ENCODE data around the gene PADI1.

DNA sequence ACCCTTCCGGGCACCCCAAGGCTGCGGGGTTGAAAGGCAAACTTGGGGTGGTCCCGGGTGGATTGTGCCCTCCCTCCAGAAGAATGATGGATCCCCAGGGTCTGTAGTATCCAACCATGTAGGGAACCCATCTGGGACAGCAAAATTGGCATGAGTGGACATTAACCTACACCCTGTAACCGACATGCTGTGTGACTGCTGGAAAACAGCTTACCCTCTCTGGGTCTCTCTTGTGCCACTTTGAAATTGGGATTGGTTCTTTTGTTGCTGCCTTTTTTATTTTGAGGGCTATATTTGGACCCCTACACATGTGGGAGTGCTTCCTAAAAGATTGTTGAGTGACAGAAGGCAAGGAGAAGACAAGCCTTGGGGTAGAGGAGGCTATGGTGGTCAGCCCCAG, 19.5 kb downstream of the PADI1 start:
- TF ChIP-seq, protein P1, sequence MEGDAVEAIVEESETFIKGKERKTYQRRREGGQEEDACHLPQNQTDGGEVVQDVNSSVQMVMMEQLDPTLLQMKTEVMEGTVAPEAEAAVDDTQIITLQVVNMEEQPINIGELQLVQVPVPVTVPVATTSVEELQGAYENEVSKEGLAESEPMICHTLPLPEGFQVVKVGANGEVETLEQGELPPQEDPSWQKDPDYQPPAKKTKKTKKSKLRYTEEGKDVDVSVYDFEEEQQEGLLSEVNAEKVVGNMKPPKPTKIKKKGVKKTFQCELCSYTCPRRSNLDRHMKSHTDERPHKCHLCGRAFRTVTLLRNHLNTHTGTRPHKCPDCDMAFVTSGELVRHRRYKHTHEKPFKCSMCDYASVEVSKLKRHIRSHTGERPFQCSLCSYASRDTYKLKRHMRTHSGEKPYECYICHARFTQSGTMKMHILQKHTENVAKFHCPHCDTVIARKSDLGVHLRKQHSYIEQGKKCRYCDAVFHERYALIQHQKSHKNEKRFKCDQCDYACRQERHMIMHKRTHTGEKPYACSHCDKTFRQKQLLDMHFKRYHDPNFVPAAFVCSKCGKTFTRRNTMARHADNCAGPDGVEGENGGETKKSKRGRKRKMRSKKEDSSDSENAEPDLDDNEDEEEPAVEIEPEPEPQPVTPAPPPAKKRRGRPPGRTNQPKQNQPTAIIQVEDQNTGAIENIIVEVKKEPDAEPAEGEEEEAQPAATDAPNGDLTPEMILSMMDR (conservative IDR thresholded peaks at IDR 0.05; ENCODE audit: low read length) = no peak
- no peak for TF ChIP-seq EZH2phosphoT487 (IDR thresholded peaks at IDR 0.05; ENCODE audit: borderline replicate concordance, low read depth, low read length)
